HepG2 (cell line): Measurements from ENCODE around the gene UPF3B. TPM values are rescaled to one million over a fixed set of nuclear protein-coding genes. Genes with fewer than 3 reads are reported as not detected.

Source experiments
- CHD4 ChIP-seq: fragments of 200-600 bp; sonication (generic); IDR thresholded peaks from 2 replicates; pipeline ENCODE4 v1.7.0; 2017; ENCODE audit warnings: mild to moderate bottlenecking, low read length, borderline replicate concordance
- GABPB1 ChIP-seq: IDR thresholded peaks from 2 replicates; pipeline ENCODE4 v1.6.1; 2016; ENCODE audit warnings: mild to moderate bottlenecking, missing genetic modification reagents, moderate library complexity, missing compliant biosample characterization
- IRX3 ChIP-seq: sonication (generic); formaldehyde crosslinking; IDR thresholded peaks from 2 replicates; pipeline ENCODE4 v1.8.1; 2023; ENCODE audit warnings: mild to moderate bottlenecking, low read depth, missing genetic modification reagents, borderline replicate concordance
- KLF16 ChIP-seq, 2 experiments: sonication (generic) in 1 of 2; formaldehyde crosslinking in 1 of 2; IDR thresholded peaks; 2 replicates each; pipeline versions ENCODE4 v1.6.1 to v1.8.0; 2016 to 2023; ENCODE audit warnings: missing genetic modification reagents in 2 of 2, missing compliant biosample characterization in 1 of 2
- MZF1 ChIP-seq: sonication (generic); formaldehyde crosslinking; IDR thresholded peaks from 2 replicates; pipeline ENCODE4 v1.8.1; 2023; ENCODE audit warnings: mild to moderate bottlenecking, missing genetic modification reagents, borderline replicate concordance
- RORA ChIP-seq: sonication (generic); formaldehyde crosslinking; IDR thresholded peaks from 2 replicates; pipeline ENCODE4 v1.5.0; 2020; ENCODE audit warnings: mild to moderate bottlenecking, missing genetic modification reagents, moderate library complexity
- ZFP62 ChIP-seq: sonication (generic); formaldehyde crosslinking; IDR thresholded peaks from 2 replicates; pipeline ENCODE4 v1.4.0; 2020; ENCODE audit warnings: missing genetic modification reagents
- ZFY ChIP-seq: sonication (generic); formaldehyde crosslinking; IDR thresholded peaks from 2 replicates; pipeline ENCODE4 v1.4.0; 2020; ENCODE audit warnings: missing genetic modification reagents
- ZNF180 ChIP-seq: sonication (generic); formaldehyde crosslinking; IDR thresholded peaks from 2 replicates; pipeline ENCODE4 v1.4.0; 2020; ENCODE audit warnings: low read depth, missing genetic modification reagents, borderline replicate concordance
- polyA plus RNA-seq, 8 experiments: library from polyadenylated mRNA; depleted of rRNA in 3 of 8; stranded (reverse) in 7 of 8; unstranded in 1 of 8; fragments of >200 nt; fragmentation: Illumina TruSeq in 4 of 8; extraction: Trizol in 4 of 8; gene quantifications; 2 replicates each; pipeline versions ENCODE4 v1.2.1 to v1.2.3, GENCODE V29; 2011 to 2016; ENCODE audit warnings: low read depth in 4 of 8, missing spikeins in 1 of 8, mixed read lengths in 1 of 8; ENCODE audit not compliant: insufficient read depth in 1 of 8
- total RNA-seq, 5 experiments: library from RNA; depleted of rRNA; stranded (reverse); fragments of >200 nt; fragmentation: Illumina TruSeq; extraction: Trizol; gene quantifications; 2 replicates each; pipeline ENCODE4 v1.2.3, GENCODE V29; 2016; ENCODE audit warnings: low read depth in 1 of 5
- TF ChIP-seq, protein P1 (sequence below), 2 experiments: fragments of 450-650 bp in 1 of 2; sonication (generic) in 1 of 2; formaldehyde crosslinking in 1 of 2; IDR thresholded peaks; 2 replicates each; pipeline versions ENCODE4 v1.6.1 to v1.8.0; 2016 to 2022; ENCODE audit warnings: antibody characterized with exemption in 1 of 2, mild to moderate bottlenecking in 1 of 2, missing genetic modification reagents in 1 of 2
- TF ChIP-seq, protein P2 (sequence below): sonication (generic); formaldehyde crosslinking; IDR thresholded peaks from 2 replicates; pipeline ENCODE4 v1.9.0; 2022; ENCODE audit warnings: low read depth, missing genetic modification reagents
- TF ChIP-seq, protein P3 (sequence below): IDR thresholded peaks from 2 replicates; pipeline ENCODE4 v1.6.1; 2016; ENCODE audit warnings: low read depth, control low read depth

The UPF3B gene
- total and polyA plus RNA-seq, 2 of the 13 experiments (the other 11 are each of a cell fraction or from before 2014, with no cell fraction given): 5.2 to 7.2 TPM

DNA sequence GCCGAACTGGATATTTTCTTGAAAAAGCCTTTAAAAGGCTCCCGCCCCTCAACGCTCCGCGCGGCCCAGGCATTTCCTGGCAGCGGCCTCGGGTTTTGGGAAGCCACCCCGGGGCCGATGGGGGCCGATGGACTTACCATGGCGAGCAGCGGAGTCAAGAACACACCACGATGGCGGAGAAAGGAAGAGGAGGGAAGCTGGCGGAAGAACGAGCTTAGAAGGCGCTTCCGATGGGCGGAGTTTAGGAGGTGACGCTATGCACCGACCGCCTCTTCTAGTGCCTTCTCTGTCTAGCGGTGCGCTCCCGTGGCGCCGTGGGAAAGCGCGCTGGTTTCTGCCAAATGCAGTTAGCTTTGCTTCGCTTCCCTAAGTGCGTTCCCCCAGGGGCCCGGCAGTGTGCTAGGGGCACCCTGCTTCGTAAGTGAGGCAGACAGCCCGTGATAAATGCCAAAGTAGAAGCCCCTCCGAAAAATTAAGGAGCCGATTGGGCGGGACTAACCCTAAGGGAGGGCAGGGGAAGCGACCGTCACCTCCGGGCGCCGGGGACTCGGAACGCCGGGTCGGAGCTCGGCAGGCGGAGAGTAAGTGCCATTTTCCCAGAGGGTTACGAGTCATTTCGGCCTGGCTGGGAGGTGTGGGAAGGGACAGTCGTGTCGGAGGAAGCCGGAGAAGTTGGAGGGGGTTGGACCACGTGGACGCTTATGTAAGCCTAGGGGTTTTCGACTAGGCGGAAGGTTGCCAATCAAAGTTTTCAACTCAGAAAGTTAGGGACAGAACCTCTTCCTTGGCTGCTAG, 61.1 kb downstream of the UPF3B start, which contains the start of gene RPL39 (continued):
- TF ChIP-seq, protein P1, sequence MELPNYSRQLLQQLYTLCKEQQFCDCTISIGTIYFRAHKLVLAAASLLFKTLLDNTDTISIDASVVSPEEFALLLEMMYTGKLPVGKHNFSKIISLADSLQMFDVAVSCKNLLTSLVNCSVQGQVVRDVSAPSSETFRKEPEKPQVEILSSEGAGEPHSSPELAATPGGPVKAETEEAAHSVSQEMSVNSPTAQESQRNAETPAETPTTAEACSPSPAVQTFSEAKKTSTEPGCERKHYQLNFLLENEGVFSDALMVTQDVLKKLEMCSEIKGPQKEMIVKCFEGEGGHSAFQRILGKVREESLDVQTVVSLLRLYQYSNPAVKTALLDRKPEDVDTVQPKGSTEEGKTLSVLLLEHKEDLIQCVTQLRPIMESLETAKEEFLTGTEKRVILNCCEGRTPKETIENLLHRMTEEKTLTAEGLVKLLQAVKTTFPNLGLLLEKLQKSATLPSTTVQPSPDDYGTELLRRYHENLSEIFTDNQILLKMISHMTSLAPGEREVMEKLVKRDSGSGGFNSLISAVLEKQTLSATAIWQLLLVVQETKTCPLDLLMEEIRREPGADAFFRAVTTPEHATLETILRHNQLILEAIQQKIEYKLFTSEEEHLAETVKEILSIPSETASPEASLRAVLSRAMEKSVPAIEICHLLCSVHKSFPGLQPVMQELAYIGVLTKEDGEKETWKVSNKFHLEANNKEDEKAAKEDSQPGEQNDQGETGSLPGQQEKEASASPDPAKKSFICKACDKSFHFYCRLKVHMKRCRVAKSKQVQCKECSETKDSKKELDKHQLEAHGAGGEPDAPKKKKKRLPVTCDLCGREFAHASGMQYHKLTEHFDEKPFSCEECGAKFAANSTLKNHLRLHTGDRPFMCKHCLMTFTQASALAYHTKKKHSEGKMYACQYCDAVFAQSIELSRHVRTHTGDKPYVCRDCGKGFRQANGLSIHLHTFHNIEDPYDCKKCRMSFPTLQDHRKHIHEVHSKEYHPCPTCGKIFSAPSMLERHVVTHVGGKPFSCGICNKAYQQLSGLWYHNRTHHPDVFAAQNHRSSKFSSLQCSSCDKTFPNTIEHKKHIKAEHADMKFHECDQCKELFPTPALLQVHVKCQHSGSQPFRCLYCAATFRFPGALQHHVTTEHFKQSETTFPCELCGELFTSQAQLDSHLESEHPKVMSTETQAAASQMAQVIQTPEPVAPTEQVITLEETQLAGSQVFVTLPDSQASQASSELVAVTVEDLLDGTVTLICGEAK (IDR thresholded peaks at IDR 0.05): no peak
- TF ChIP-seq, protein P1 (CRISPR knock-in tag; IDR thresholded peaks at IDR 0.05): peak; percentile 24; the same call in 1 of the 2 replicates
- TF ChIP-seq, protein P2, sequence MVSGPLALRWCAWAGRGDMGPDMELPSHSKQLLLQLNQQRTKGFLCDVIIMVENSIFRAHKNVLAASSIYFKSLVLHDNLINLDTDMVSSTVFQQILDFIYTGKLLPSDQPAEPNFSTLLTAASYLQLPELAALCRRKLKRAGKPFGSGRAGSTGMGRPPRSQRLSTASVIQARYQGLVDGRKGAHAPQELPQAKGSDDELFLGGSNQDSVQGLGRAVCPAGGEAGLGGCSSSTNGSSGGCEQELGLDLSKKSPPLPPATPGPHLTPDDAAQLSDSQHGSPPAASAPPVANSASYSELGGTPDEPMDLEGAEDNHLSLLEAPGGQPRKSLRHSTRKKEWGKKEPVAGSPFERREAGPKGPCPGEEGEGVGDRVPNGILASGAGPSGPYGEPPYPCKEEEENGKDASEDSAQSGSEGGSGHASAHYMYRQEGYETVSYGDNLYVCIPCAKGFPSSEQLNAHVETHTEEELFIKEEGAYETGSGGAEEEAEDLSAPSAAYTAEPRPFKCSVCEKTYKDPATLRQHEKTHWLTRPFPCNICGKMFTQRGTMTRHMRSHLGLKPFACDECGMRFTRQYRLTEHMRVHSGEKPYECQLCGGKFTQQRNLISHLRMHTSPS (CRISPR knock-in tag): no peak
- TF ChIP-seq ZFY: peak; percentile 83
- TF ChIP-seq, protein P3, sequence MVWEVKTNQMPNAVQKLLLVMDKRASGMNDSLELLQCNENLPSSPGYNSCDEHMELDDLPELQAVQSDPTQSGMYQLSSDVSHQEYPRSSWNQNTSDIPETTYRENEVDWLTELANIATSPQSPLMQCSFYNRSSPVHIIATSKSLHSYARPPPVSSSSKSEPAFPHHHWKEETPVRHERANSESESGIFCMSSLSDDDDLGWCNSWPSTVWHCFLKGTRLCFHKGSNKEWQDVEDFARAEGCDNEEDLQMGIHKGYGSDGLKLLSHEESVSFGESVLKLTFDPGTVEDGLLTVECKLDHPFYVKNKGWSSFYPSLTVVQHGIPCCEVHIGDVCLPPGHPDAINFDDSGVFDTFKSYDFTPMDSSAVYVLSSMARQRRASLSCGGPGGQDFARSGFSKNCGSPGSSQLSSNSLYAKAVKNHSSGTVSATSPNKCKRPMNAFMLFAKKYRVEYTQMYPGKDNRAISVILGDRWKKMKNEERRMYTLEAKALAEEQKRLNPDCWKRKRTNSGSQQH (CRISPR knock-in tag): 0 out of 2 replicates have a peak, but pooled peaks have one; percentile 33
- no peak for TF ChIP-seq ZNF180 (CRISPR knock-in tag)
- TF ChIP-seq ZFP62 (CRISPR knock-in tag): no peak
- no peak for TF ChIP-seq CHD4
- peak in 1 of 2 experiments; percentile 36; a peak in 1 of 4 replicates for TF ChIP-seq KLF16 (CRISPR knock-in tag; IDR thresholded peaks at IDR 0.05)
- TF ChIP-seq RORA (CRISPR knock-in tag): no peak
- TF ChIP-seq IRX3 (CRISPR knock-in tag): peak; percentile 75; the same call in 1 of the 2 replicates
- peak; percentile 81 for TF ChIP-seq GABPB1
- no peak for TF ChIP-seq MZF1 (CRISPR knock-in tag)
